Measurements from ENCODE around the gene HLTF.

DNA sequence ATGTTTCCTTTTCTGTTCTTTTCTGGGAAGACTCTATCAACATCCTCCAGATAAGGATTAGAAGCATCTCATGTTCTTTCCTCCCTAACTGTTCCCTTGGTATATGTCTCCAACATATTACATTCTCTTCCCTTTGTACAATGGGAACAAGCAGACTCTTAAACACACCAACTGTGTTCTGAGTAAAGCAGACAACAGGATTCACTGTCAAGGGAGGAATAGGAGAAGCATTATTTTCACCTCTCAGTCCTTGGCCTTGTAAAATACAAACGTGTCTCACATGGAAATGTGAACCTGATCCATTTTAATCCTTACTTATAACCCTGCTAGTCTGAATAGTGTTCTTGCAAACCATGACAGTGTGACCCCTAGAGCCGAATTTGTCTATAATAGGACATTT, 75.4 kb downstream of the HLTF start:
- TF ChIP-seq, protein P1, sequence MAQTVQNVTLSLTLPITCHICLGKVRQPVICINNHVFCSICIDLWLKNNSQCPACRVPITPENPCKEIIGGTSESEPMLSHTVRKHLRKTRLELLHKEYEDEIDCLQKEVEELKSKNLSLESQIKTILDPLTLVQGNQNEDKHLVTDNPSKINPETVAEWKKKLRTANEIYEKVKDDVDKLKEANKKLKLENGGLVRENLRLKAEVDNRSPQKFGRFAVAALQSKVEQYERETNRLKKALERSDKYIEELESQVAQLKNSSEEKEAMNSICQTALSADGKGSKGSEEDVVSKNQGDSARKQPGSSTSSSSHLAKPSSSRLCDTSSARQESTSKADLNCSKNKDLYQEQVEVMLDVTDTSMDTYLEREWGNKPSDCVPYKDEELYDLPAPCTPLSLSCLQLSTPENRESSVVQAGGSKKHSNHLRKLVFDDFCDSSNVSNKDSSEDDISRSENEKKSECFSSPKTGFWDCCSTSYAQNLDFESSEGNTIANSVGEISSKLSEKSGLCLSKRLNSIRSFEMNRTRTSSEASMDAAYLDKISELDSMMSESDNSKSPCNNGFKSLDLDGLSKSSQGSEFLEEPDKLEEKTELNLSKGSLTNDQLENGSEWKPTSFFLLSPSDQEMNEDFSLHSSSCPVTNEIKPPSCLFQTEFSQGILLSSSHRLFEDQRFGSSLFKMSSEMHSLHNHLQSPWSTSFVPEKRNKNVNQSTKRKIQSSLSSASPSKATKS (CRISPR knock-in tag; IDR thresholded peaks at IDR 0.05), result no peak
- TF ChIP-seq, protein P2, sequence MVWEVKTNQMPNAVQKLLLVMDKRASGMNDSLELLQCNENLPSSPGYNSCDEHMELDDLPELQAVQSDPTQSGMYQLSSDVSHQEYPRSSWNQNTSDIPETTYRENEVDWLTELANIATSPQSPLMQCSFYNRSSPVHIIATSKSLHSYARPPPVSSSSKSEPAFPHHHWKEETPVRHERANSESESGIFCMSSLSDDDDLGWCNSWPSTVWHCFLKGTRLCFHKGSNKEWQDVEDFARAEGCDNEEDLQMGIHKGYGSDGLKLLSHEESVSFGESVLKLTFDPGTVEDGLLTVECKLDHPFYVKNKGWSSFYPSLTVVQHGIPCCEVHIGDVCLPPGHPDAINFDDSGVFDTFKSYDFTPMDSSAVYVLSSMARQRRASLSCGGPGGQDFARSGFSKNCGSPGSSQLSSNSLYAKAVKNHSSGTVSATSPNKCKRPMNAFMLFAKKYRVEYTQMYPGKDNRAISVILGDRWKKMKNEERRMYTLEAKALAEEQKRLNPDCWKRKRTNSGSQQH (CRISPR knock-in tag; IDR thresholded peaks at IDR 0.05; ENCODE audit: low read depth), result no peak
- TF ChIP-seq POLR2AphosphoS5 (IDR thresholded peaks at IDR 0.05; ENCODE audit: low read depth, low read length) (no peak), SP1 (IDR thresholded peaks at IDR 0.05) (no peak), SP1 (CRISPR knock-in tag; IDR thresholded peaks at IDR 0.05) (no peak), ZNF382 (CRISPR knock-in tag; IDR thresholded peaks at IDR 0.05; ENCODE audit: borderline replicate concordance) (no peak), ZBTB20 (CRISPR knock-in tag; IDR thresholded peaks at IDR 0.05; ENCODE audit: borderline replicate concordance, low read depth) (no peak), NFRKB (IDR thresholded peaks at IDR 0.05) (no peak), CHD2 (IDR thresholded peaks at IDR 0.05; ENCODE audit: low read depth, low read length) (no peak), ZBTB1 (CRISPR knock-in tag; IDR thresholded peaks at IDR 0.05; ENCODE audit: borderline replicate concordance) (no peak)
- TF ChIP-seq, protein P3, sequence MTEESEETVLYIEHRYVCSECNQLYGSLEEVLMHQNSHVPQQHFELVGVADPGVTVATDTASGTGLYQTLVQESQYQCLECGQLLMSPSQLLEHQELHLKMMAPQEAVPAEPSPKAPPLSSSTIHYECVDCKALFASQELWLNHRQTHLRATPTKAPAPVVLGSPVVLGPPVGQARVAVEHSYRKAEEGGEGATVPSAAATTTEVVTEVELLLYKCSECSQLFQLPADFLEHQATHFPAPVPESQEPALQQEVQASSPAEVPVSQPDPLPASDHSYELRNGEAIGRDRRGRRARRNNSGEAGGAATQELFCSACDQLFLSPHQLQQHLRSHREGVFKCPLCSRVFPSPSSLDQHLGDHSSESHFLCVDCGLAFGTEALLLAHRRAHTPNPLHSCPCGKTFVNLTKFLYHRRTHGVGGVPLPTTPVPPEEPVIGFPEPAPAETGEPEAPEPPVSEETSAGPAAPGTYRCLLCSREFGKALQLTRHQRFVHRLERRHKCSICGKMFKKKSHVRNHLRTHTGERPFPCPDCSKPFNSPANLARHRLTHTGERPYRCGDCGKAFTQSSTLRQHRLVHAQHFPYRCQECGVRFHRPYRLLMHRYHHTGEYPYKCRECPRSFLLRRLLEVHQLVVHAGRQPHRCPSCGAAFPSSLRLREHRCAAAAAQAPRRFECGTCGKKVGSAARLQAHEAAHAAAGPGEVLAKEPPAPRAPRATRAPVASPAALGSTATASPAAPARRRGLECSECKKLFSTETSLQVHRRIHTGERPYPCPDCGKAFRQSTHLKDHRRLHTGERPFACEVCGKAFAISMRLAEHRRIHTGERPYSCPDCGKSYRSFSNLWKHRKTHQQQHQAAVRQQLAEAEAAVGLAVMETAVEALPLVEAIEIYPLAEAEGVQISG (CRISPR knock-in tag; IDR thresholded peaks at IDR 0.05), result no peak
